ENCODE results near the gene ISL2.
A peak's percentile ranks its signal among the peaks of the same experiment; 100 is the strongest.

The ISL2 gene

GRCh38 chr15:76333720-76334437, 2.7 kb upstream of the ISL2 start:
- ATAC-seq (ENCODE audit: low read depth) (no peak), DNase-seq (ENCODE audit: low spot score) (no peak)
- H3K27ac ChIP-seq (ENCODE audit: poor library complexity, severe bottlenecking), result no peak overlapping the region
- H3K4me1 ChIP-seq (ENCODE audit: insufficient read depth, poor library complexity, severe bottlenecking), result peaks cover 6% of the 10 kb centered on the region
- TF ChIP-seq CTCF (IDR thresholded peaks at IDR 0.05; ENCODE audit: poor library complexity, severe bottlenecking), result peak; percentile 71
- no peaks in the 10 kb centered on the region for H3K9me3 ChIP-seq (ENCODE audit: severe bottlenecking)
- H3K27me3 ChIP-seq (ENCODE audit: insufficient read depth, poor library complexity, severe bottlenecking), result no peaks in the 10 kb centered on the region
- H3K36me3 ChIP-seq (ENCODE audit: low read depth), result no peaks in the 10 kb centered on the region
- H3K4me3 ChIP-seq (ENCODE audit: severe bottlenecking), result no peak overlapping the region

- TF ChIP-seq CTCF (IDR thresholded peaks at IDR 0.05; ENCODE audit: poor library complexity, severe bottlenecking), result no peak
- H3K4me1 ChIP-seq (ENCODE audit: insufficient read depth, poor library complexity, severe bottlenecking), result peaks cover 6% of the 10 kb centered on the region
- no peak for DNase-seq (ENCODE audit: low spot score)
- H3K27ac ChIP-seq (ENCODE audit: poor library complexity, severe bottlenecking), result no peak overlapping the region
- ATAC-seq (ENCODE audit: low read depth), result no peak
- H3K36me3 ChIP-seq (ENCODE audit: low read depth), result no peaks in the 10 kb centered on the region
- no peak overlapping the region for H3K4me3 ChIP-seq (ENCODE audit: severe bottlenecking)
- no peaks in the 10 kb centered on the region for H3K9me3 ChIP-seq (ENCODE audit: severe bottlenecking)
- H3K27me3 ChIP-seq (ENCODE audit: insufficient read depth, poor library complexity, severe bottlenecking), result no peaks in the 10 kb centered on the region
Observed at GRCh38 chr15:76334438-76335306, 1.9 kb upstream of the ISL2 start.

GRCh38 chr15:76335307-76336253, 993 bp upstream of the ISL2 start:
- no peaks in the 10 kb centered on the region for H3K27me3 ChIP-seq (ENCODE audit: insufficient read depth, poor library complexity, severe bottlenecking)
- H3K4me3 ChIP-seq (ENCODE audit: severe bottlenecking), result peak overlapping the region; percentile 44
- peak; percentile 5; the same call in 2 of the 3 replicates for ATAC-seq (ENCODE audit: low read depth)
- H3K9me3 ChIP-seq (ENCODE audit: severe bottlenecking), result no peaks in the 10 kb centered on the region
- H3K36me3 ChIP-seq (ENCODE audit: low read depth), result 0 out of 2 replicates have a peak, but pooled peaks cover 2% of the 10 kb centered on the region
- H3K27ac ChIP-seq (ENCODE audit: poor library complexity, severe bottlenecking), result peak overlapping the region; percentile 56
- peaks cover 6% of the 10 kb centered on the region for H3K4me1 ChIP-seq (ENCODE audit: insufficient read depth, poor library complexity, severe bottlenecking)
- no peak for TF ChIP-seq CTCF (IDR thresholded peaks at IDR 0.05; ENCODE audit: poor library complexity, severe bottlenecking)
- no peak for DNase-seq (ENCODE audit: low spot score)

GRCh38 chr15:76337059-76337695, 604 bp downstream of the ISL2 start:
- peak overlapping the region; percentile 56 for H3K27ac ChIP-seq (ENCODE audit: poor library complexity, severe bottlenecking)
- no peaks in the 10 kb centered on the region for H3K27me3 ChIP-seq (ENCODE audit: insufficient read depth, poor library complexity, severe bottlenecking)
- no peaks in the 10 kb centered on the region for H3K9me3 ChIP-seq (ENCODE audit: severe bottlenecking)
- 0 out of 2 replicates have a peak, but pooled peaks cover 4% of the 10 kb centered on the region for H3K36me3 ChIP-seq (ENCODE audit: low read depth)
- peak; percentile 12 for TF ChIP-seq CTCF (IDR thresholded peaks at IDR 0.05; ENCODE audit: poor library complexity, severe bottlenecking)
- peaks cover 6% of the 10 kb centered on the region for H3K4me1 ChIP-seq (ENCODE audit: insufficient read depth, poor library complexity, severe bottlenecking)
- ATAC-seq (ENCODE audit: low read depth), result peak; percentile 56
- peak overlapping the region; percentile 44 for H3K4me3 ChIP-seq (ENCODE audit: severe bottlenecking)
- DNase-seq (ENCODE audit: low spot score), result no peak

Measured in RWPE2 (cell line).